ENCODE measurements around the gene ESRRB.

- TF ChIP-seq CTCF (IDR thresholded peaks at IDR 0.05) (no peak), POLR2A (IDR thresholded peaks at IDR 0.05) (no peak)
Measured at GRCh38 chr14:76510181-76510580, 134.2 kb downstream of the ESRRB start.

All from stomach (tissue), 4 donors.